BJ (cell line): ENCODE data around the gene CPNE4. TPM values are rescaled to one million over a fixed set of nuclear protein-coding genes. Genes with fewer than 3 reads are reported as not detected.

Experiments used
- CTCF ChIA-PET: fragments of 350-600 bp; formaldehyde crosslinking; extraction: SDS; loops from one replicate; lab custom pipeline; 2021; ENCODE audit warnings: antibody characterized with exemption, inconsistent platforms; lab: Yijun Ruan, JAX
- POLR2A ChIA-PET: fragments of 300-600 bp; sonication (Branson Sonifier 250); formaldehyde crosslinking; extraction: SDS; loops from one replicate; lab custom pipeline; 2021; ENCODE audit warnings: antibody characterized with exemption; lab: Charles Lee
- DNase-seq: peaks from one replicate; pipeline ENCODE4 v3.0.0-alpha.2; 2011; ENCODE audit warnings: low read depth
- H3K27me3 ChIP-seq: 2 replicates; pipeline ENCODE4 v1.6.0; 2011; ENCODE audit warnings: low read length; ENCODE audit not compliant: control insufficient read depth, insufficient read depth
- H3K36me3 ChIP-seq: 2 replicates; pipeline ENCODE4 v1.5.1; 2011; ENCODE audit warnings: low read length; ENCODE audit not compliant: control insufficient read depth, insufficient read depth
- H3K4me3 ChIP-seq: 2 replicates; pipeline ENCODE4 v1.5.1; 2011; ENCODE audit warnings: low read depth, mild to moderate bottlenecking, control low read depth, low read length
- polyA plus RNA-seq: library from polyadenylated mRNA; depleted of rRNA; stranded (reverse); fragments of >200 nt; gene quantifications from 2 replicates; pipeline ENCODE4 v1.2.3, GENCODE V29; 2011
- TF ChIP-seq, protein P1 (sequence below): IDR thresholded peaks from 2 replicates; pipeline ENCODE4 v1.5.1; 2011; ENCODE audit warnings: low read depth, mild to moderate bottlenecking, control low read depth, inconsistent platforms, low read length, moderate library complexity; ENCODE audit not compliant: insufficient read depth

Gene CPNE4
- polyA plus RNA-seq, 1 experiment, result not detected

GRCh38 chr3:131804565-131805133 is 230.2 kb downstream of the CPNE4 start:
- no peak overlapping the region for H3K4me3 ChIP-seq
- no peaks in the 10 kb centered on the region; the same call in 1 of the 2 replicates for H3K27me3 ChIP-seq
- ChIA-PET POLR2A (no interaction called here), CTCF (interaction anchor here (0.7 to 3.3 kb wide), 2 partner anchors 9 to 31 kb away, joined by 3 to 12 read pairs; no protein-coding TSS in a partner anchor)
- no peak for DNase-seq
- H3K36me3 ChIP-seq, result no peaks in the 10 kb centered on the region
- TF ChIP-seq, protein P1, sequence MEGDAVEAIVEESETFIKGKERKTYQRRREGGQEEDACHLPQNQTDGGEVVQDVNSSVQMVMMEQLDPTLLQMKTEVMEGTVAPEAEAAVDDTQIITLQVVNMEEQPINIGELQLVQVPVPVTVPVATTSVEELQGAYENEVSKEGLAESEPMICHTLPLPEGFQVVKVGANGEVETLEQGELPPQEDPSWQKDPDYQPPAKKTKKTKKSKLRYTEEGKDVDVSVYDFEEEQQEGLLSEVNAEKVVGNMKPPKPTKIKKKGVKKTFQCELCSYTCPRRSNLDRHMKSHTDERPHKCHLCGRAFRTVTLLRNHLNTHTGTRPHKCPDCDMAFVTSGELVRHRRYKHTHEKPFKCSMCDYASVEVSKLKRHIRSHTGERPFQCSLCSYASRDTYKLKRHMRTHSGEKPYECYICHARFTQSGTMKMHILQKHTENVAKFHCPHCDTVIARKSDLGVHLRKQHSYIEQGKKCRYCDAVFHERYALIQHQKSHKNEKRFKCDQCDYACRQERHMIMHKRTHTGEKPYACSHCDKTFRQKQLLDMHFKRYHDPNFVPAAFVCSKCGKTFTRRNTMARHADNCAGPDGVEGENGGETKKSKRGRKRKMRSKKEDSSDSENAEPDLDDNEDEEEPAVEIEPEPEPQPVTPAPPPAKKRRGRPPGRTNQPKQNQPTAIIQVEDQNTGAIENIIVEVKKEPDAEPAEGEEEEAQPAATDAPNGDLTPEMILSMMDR, result no peak

GRCh38 chr3:131803113-131803512 is 231.7 kb downstream of the CPNE4 start:
- Histone ChIP-seq H3K27me3 (no peaks in the 10 kb centered on the region; the same call in 1 of the 2 replicates), H3K36me3 (no peaks in the 10 kb centered on the region), H3K4me3 (no peak overlapping the region)
- TF ChIP-seq, protein P1, result no peak
- ChIA-PET CTCF (interaction anchor here (1.0 to 3.3 kb wide), 3 partner anchors 7 to 232 kb away, joined by 3 to 12 read pairs (median 3); partner anchors contain the start of gene CPNE4), POLR2A (no interaction called here)
- DNase-seq, result no peak

- no peak overlapping the region for H3K4me3 ChIP-seq
- H3K27me3 ChIP-seq, result no peaks in the 10 kb centered on the region; the same call in 1 of the 2 replicates
- no peaks in the 10 kb centered on the region for H3K36me3 ChIP-seq
- ChIA-PET CTCF (interaction anchor here (1.0 kb wide), 2 partner anchors 227 to 233 kb away, joined by 3 read pairs; partner anchors contain the start of gene CPNE4), POLR2A (no interaction called here)
- DNase-seq, result no peak
- TF ChIP-seq, protein P1, result no peak
These were observed 232.8 kb downstream of the CPNE4 start for GRCh38 chr3:131802029-131802428.

- CTCF ChIA-PET, result no interaction called here
- POLR2A ChIA-PET, result no interaction called here
- no peak for DNase-seq
- TF ChIP-seq, protein P1, result no peak
- H3K27me3 ChIP-seq, result no peaks in the 10 kb centered on the region; the same call in 1 of the 2 replicates
- no peaks in the 10 kb centered on the region for H3K36me3 ChIP-seq
- no peak overlapping the region for H3K4me3 ChIP-seq
These were observed 233.2 kb downstream of the CPNE4 start for GRCh38 chr3:131801566-131801965.

- no peaks in the 10 kb centered on the region for H3K27me3 ChIP-seq
- ChIA-PET POLR2A (no interaction called here), CTCF (interaction anchor here (0.9 to 6.8 kb wide), 3 partner anchors 230 to 237 kb away, joined by 3 to 46 read pairs (median 19); partner anchors contain the start of gene CPNE4)
- TF ChIP-seq, protein P1, result no peak
- no peak overlapping the region for H3K4me3 ChIP-seq
- DNase-seq, result no peak
- no peaks in the 10 kb centered on the region for H3K36me3 ChIP-seq
These were observed 237.0 kb downstream of the CPNE4 start for GRCh38 chr3:131797776-131798175.
